HepG2 (cell line): Measurements from ENCODE around the gene ZKSCAN8. TPM values are rescaled to one million over a fixed set of nuclear protein-coding genes. Genes with fewer than 3 reads are reported as not detected.

ENCODE experiments used
- ARNT ChIP-seq: fragments of 450-650 bp; IDR thresholded peaks from 2 replicates; pipeline ENCODE4 v1.6.1; 2017
- BORCS8-MEF2B ChIP-seq: sonication (generic); formaldehyde crosslinking; IDR thresholded peaks from 2 replicates; pipeline ENCODE4 v1.8.0; 2022; ENCODE audit warnings: mild to moderate bottlenecking, missing genetic modification reagents
- ELF1 ChIP-seq: sonication (generic); formaldehyde crosslinking; IDR thresholded peaks from 2 replicates; pipeline ENCODE4 v1.4.0; 2020; ENCODE audit warnings: missing genetic modification reagents
- HES4 ChIP-seq: sonication (generic); formaldehyde crosslinking; IDR thresholded peaks from 2 replicates; pipeline ENCODE4 v1.9.0; 2021; ENCODE audit warnings: mild to moderate bottlenecking, missing genetic modification reagents, borderline replicate concordance
- LRRFIP1 ChIP-seq: sonication (generic); formaldehyde crosslinking; conservative IDR thresholded peaks from 2 replicates; pipeline ENCODE4 v1.4.0; 2020; ENCODE audit warnings: missing genetic modification reagents
- MAX ChIP-seq: IDR thresholded peaks from 2 replicates; pipeline ENCODE4 v1.6.1; 2012; ENCODE audit warnings: inconsistent platforms
- MED13 ChIP-seq: sonication (generic); formaldehyde crosslinking; IDR thresholded peaks from 2 replicates; pipeline ENCODE4 v1.5.0; 2020; ENCODE audit warnings: missing genetic modification reagents
- NFIC ChIP-seq: IDR thresholded peaks from 2 replicates; pipeline ENCODE4 v1.6.1; 2012; ENCODE audit warnings: mild to moderate bottlenecking, low read length, inconsistent platforms
- NKX3-1 ChIP-seq: sonication (generic); formaldehyde crosslinking; IDR thresholded peaks from 2 replicates; pipeline ENCODE4 v1.5.0; 2020; ENCODE audit warnings: missing genetic modification reagents
- POLR2A ChIP-seq, 2 experiments: IDR thresholded peaks; 2 replicates each; pipeline ENCODE4 v1.6.1; 2011; ENCODE audit warnings: low read depth in 2 of 2, low read length in 2 of 2, mild to moderate bottlenecking in 1 of 2, moderate library complexity in 1 of 2; ENCODE audit not compliant: insufficient read depth in 1 of 2
- POLR2AphosphoS5 ChIP-seq: IDR thresholded peaks from 2 replicates; pipeline ENCODE4 v1.6.1; 2012; ENCODE audit warnings: low read depth, low read length
- ZBTB1 ChIP-seq: sonication (generic); formaldehyde crosslinking; IDR thresholded peaks from 2 replicates; pipeline ENCODE4 v1.4.0; 2020; ENCODE audit warnings: missing genetic modification reagents, borderline replicate concordance
- ZFP91 ChIP-seq: sonication (generic); formaldehyde crosslinking; IDR thresholded peaks from 2 replicates; pipeline ENCODE4 v1.9.0; 2022; ENCODE audit warnings: missing genetic modification reagents, mild to moderate bottlenecking, borderline replicate concordance
- ZNF10 ChIP-seq: sonication (generic); formaldehyde crosslinking; IDR thresholded peaks from 2 replicates; pipeline ENCODE4 v1.4.0; 2020; ENCODE audit warnings: mild to moderate bottlenecking, low read depth, missing genetic modification reagents, borderline replicate concordance
- ZNF275 ChIP-seq: sonication (generic); formaldehyde crosslinking; IDR thresholded peaks from 2 replicates; pipeline ENCODE4 v1.8.0; 2022; ENCODE audit warnings: missing genetic modification reagents, mild to moderate bottlenecking, inconsistent platforms, borderline replicate concordance
- ZNF614 ChIP-seq: IDR thresholded peaks from 2 replicates; pipeline ENCODE4 v1.6.1; 2018; ENCODE audit warnings: missing biosample characterization, missing genetic modification reagents, inconsistent platforms, borderline replicate concordance
- ZNF83 ChIP-seq: sonication (generic); formaldehyde crosslinking; IDR thresholded peaks from 2 replicates; pipeline ENCODE4 v1.4.0; 2020; ENCODE audit warnings: missing genetic modification reagents, mild to moderate bottlenecking, borderline replicate concordance
- ZSCAN25 ChIP-seq: sonication (generic); formaldehyde crosslinking; IDR thresholded peaks from 2 replicates; pipeline ENCODE4 v1.8.0; 2022; ENCODE audit warnings: mild to moderate bottlenecking, missing genetic modification reagents
- ZSCAN29 ChIP-seq: sonication (generic); formaldehyde crosslinking; conservative IDR thresholded peaks from 2 replicates; pipeline ENCODE4 v1.4.0; 2020; ENCODE audit warnings: mild to moderate bottlenecking, missing genetic modification reagents
- polyA plus RNA-seq, 8 experiments: library from polyadenylated mRNA; depleted of rRNA in 3 of 8; stranded (reverse) in 7 of 8; unstranded in 1 of 8; fragments of >200 nt; fragmentation: Illumina TruSeq in 4 of 8; extraction: Trizol in 4 of 8; gene quantifications; 2 replicates each; pipeline versions ENCODE4 v1.2.1 to v1.2.3, GENCODE V29; 2011 to 2016; ENCODE audit warnings: low read depth in 4 of 8, missing spikeins in 1 of 8, mixed read lengths in 1 of 8; ENCODE audit not compliant: insufficient read depth in 1 of 8
- total RNA-seq, 5 experiments: library from RNA; depleted of rRNA; stranded (reverse); fragments of >200 nt; fragmentation: Illumina TruSeq; extraction: Trizol; gene quantifications; 2 replicates each; pipeline ENCODE4 v1.2.3, GENCODE V29; 2016; ENCODE audit warnings: low read depth in 1 of 5
- TF ChIP-seq, protein P1 (sequence below): sonication (generic); formaldehyde crosslinking; IDR thresholded peaks from 2 replicates; pipeline ENCODE4 v1.5.0; 2020; ENCODE audit warnings: mild to moderate bottlenecking, missing genetic modification reagents
- TF ChIP-seq, protein P2 (sequence below): IDR thresholded peaks from 2 replicates; pipeline ENCODE4 v1.6.1; 2016; ENCODE audit warnings: missing compliant biosample characterization, missing genetic modification reagents, borderline replicate concordance

The ZKSCAN8 gene
- total and polyA plus RNA-seq, 2 of the 13 experiments (the other 11 are each of a cell fraction or from before 2014, with no cell fraction given) = 12.4 to 20.9 TPM

- TF ChIP-seq HES4 (CRISPR knock-in tag) (peak; percentile 59; the same call in 1 of the 2 replicates), ZSCAN29 (peak; percentile 98), NKX3-1 (peak; percentile 55; the same call in 1 of the 2 replicates), ZBTB1 (CRISPR knock-in tag) (0 out of 2 replicates have a peak, but pooled peaks have one; percentile 37), POLR2A (IDR thresholded peaks at IDR 0.05; ENCODE audit: insufficient read depth in 1 of 2, low read depth in 2 of 2, low read length in 2 of 2) (peak; percentile 92 to 98), ZNF614 (CRISPR knock-in tag) (peak; percentile 70), MED13 (CRISPR knock-in tag) (peak; percentile 43; the same call in 1 of the 2 replicates), LRRFIP1 (CRISPR knock-in tag) (no peak), ZNF275 (CRISPR knock-in tag) (peak; percentile 78), ARNT (no peak), ZNF83 (CRISPR knock-in tag) (no peak; the same call in 1 of the 2 replicates), ZNF10 (CRISPR knock-in tag) (no peak), BORCS8-MEF2B (CRISPR knock-in tag) (peak; percentile 97), MAX (peak; percentile 94), ZSCAN25 (CRISPR knock-in tag) (peak; percentile 88), ZFP91 (peak; percentile 96), ELF1 (CRISPR knock-in tag) (peak; percentile 95), POLR2AphosphoS5 (peak; percentile 96), NFIC (no peak)
- TF ChIP-seq, protein P1, sequence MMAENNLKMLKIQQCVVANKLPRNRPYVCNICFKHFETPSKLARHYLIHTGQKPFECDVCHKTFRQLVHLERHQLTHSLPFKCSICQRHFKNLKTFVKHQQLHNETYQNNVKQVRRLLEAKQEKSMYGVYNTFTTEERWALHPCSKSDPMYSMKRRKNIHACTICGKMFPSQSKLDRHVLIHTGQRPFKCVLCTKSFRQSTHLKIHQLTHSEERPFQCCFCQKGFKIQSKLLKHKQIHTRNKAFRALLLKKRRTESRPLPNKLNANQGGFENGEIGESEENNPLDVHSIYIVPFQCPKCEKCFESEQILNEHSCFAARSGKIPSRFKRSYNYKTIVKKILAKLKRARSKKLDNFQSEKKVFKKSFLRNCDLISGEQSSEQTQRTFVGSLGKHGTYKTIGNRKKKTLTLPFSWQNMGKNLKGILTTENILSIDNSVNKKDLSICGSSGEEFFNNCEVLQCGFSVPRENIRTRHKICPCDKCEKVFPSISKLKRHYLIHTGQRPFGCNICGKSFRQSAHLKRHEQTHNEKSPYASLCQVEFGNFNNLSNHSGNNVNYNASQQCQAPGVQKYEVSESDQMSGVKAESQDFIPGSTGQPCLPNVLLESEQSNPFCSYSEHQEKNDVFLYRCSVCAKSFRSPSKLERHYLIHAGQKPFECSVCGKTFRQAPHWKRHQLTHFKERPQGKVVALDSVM (CRISPR knock-in tag) = peak; percentile 84
- TF ChIP-seq, protein P2, sequence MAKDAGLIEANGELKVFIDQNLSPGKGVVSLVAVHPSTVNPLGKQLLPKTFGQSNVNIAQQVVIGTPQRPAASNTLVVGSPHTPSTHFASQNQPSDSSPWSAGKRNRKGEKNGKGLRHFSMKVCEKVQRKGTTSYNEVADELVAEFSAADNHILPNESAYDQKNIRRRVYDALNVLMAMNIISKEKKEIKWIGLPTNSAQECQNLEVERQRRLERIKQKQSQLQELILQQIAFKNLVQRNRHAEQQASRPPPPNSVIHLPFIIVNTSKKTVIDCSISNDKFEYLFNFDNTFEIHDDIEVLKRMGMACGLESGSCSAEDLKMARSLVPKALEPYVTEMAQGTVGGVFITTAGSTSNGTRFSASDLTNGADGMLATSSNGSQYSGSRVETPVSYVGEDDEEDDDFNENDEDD (CRISPR knock-in tag) = peak; percentile 91; the same call in 1 of the 2 replicates
These were observed at the start of gene ZKSCAN8 (continued) for GRCh38 chr6:28141500-28142329.
